ENCODE measurements around the gene CSPG4. TPM values are rescaled to one million over a fixed set of nuclear protein-coding genes. Genes with fewer than 3 reads are reported as not detected.
"Not testable (repeated sequence)": the region's sequence is repeated elsewhere in the genome, so short reads cannot be mapped to it uniquely, and the experiment has no call there.

Gene CSPG4
- total RNA-seq, 1 donor from 2014 or later, result 21.3 TPM

DNA sequence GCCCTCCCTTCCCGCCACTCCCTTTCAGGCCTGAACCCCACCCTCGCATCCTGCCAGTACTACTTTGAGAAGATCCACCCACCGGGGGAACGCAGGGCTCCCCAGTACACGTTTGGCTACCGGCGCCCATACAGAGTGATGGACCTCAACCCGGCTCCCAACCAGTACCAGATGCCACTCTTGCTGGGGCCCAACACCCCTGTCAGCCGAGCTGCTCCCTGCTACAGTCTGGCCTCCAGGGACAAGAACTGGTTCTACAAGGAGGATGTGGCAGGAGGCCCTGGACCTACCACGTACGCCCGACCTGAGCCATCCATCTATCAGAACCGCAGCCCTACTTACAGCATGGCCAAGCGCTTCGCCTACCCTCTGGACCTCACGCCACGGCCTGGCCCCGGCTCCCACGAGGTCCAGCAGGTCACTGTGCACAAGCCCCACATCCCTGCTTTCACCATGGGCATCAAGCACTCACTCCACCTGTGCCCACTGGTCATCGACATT is 14.4 kb upstream of the CSPG4 start:
- intact Hi-C loops (cut with DNase I), result loop anchor here (5.0 kb wide), 1 partner anchor 35 kb away; no protein-coding TSS in a partner anchor
- no peak for DNase-seq (ENCODE audit: low spot score)

DNA sequence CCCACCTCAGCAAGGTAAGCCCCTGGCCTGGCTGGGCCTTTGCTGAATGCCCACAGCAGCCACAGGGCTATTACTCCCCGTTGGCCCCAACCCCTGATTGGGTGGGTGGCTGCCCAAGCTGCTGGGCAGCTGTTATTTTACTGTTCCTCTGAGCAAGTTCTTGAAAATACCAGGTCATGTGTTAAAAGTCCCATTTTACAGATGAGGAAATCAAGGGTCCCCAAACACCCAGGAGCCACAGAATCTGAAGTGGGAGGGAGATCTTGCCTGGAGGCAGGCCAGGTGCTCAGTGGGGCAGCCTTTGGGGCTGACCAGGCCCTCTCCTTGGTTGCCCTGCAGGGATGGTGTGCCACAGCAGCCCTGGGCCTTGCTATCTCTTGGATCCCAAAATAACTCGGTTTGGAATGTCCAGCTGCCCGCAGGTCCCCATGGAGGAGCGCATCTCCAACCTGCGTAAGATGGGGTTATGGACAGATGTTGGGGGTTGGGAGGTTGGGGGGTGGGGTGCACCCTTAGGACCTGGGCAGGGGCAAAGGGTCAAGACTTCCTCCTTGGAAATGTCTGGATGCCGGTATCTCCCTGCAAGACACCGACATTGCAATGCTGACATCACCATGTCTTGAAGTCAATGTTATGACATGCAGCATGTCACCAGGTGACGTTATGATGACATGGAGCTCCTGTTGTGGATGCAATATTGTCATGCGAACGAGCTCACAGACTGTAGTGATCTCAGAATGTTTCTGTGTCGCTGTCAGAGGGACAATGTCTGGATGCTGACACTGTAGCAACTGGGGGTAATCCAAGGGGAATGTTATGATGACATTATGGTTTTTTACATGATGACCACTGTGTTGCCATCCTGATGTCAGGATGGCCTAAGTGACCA is 13.3 kb upstream of the CSPG4 start:
- intact Hi-C loops (cut with DNase I), result loop anchor here (5.0 kb wide), 1 partner anchor 34 kb away; no protein-coding TSS in a partner anchor

GRCh38 chr15:75725006-75725718 is 12.5 kb upstream of the CSPG4 start:
- intact Hi-C loops (cut with DNase I), result loop anchor here (5.0 kb wide), 1 partner anchor 33 kb away; no protein-coding TSS in a partner anchor
- DNase-seq (ENCODE audit: low spot score), result no peak

More for the DNA sequence above, 13.3 kb upstream of the CSPG4 start:
- no peak for DNase-seq (ENCODE audit: low spot score)

DNA sequence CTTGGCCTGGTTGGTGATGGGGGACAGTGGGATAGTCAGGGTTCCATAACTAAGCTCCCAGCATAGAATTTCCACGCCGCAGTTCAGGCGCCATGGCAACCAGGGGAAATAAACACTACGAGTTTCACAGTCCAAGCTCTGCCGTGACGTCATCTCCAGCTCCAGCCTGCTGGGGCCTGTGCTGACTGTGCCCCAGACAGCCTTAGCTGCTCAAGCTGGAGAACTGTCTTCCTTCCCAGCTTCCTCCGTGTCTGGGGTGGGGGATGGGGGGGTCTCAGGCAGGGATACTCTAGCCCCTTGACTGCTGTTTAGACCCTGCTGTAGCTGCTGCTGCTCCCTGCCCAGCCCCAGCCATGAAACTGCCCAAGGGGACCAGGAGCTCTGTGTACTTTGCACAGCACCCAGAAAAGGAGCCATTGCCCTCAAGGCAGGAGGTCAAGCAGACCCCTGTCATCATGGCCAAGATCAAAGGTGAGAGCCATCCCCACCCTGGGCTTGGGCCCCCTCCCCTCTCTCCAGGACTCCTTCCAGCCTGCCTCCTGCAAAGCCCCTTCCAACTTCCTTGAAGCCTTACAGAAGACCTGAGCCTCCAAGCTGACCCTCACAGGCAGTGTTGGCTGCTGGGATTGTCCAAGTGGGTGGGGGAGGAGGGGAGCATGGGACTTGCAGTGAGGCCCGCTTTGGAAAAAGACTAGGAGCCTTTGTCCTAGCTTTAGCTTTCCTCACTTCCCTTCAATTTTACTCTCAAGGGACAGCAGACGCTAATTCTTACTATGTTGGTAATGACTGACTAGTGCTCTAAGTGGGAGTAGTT is 11.4 kb upstream of the CSPG4 start:
- peak; percentile 89 for DNase-seq (ENCODE audit: low spot score)
- intact Hi-C loops (cut with DNase I), result no loop called here

- intact Hi-C loops (cut with DNase I), result no loop called here
- no peak for DNase-seq (ENCODE audit: low spot score)
These were observed 10.7 kb upstream of the CSPG4 start for GRCh38 chr15:75723171-75723846.

GRCh38 chr15:75721923-75722870 is 9.5 kb upstream of the CSPG4 start:
- DNase-seq (ENCODE audit: low spot score), result no peak
- intact Hi-C loops (cut with DNase I), result no loop called here

- intact Hi-C loops (cut with DNase I), result no loop called here
- DNase-seq (ENCODE audit: low spot score), result no peak
These were observed 8.9 kb upstream of the CSPG4 start for GRCh38 chr15:75721480-75721922.

- DNase-seq (ENCODE audit: low spot score), result no peak
- intact Hi-C loops (cut with DNase I), result no loop called here
These were observed 8.3 kb upstream of the CSPG4 start for GRCh38 chr15:75720787-75721479.

DNA sequence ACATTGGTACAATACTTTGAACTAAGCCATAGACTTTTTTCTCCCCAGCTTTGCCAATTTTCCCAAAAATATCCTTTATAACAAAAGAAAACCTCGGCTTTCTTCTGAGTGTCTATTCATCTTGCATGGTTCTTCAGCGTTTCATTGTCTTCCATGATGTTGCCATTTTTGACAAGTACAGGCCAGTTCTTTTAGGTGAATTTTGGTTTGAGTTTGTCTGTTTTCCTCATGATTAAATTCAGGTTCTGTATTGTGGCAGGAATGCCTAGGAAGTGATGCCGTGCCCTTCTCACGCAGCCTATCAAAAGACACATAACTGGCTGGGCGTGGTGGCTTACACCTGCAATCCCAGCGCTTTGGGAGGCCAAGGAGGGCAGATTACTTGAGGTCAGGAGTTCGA is 7.6 kb upstream of the CSPG4 start:
- no peak for DNase-seq (ENCODE audit: low spot score)
- intact Hi-C loops (cut with DNase I), result no loop called here

- no peak for DNase-seq (ENCODE audit: low spot score)
- intact Hi-C loops (cut with DNase I), result no loop called here
These were observed 5.7 kb upstream of the CSPG4 start for GRCh38 chr15:75718328-75718727.

GRCh38 chr15:75717001-75717400 is 4.4 kb upstream of the CSPG4 start:
- intact Hi-C loops (cut with DNase I); DNase-seq (ENCODE audit: low spot score): not testable (repeated sequence)

DNA sequence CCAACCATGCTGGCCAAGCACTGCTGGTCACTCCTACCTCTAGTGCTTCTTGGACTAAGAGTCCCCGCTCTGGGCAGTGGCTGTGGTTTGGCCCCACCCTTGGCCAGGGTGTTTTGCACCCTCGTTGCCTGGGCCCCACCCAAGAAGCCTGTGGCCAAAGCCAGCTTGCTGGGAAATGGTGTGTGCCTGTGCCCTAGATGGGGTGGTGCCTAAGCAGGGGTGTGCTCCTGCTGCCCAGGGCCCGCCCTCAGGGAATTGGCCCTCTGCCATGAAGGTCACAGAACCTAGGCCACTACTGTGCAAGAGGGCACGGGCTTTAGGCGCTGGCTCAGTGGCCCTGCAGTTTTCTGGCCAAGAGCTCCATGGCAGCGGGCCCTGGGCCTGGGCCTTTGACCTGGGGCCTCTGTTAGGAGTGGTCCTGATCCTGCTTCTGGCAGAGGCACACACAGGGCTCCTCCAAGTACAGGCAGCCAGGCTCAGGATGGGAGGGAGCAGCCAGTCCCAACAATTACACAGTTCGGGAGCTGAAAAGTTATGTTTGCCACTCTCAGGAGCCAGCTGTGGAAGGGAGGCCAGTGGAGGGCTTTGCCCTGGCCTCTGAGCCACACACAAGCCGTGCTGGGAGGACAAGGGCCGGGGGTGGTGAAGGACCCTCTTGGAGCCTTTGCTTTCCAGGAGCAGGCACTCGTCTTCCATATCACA is 3.8 kb upstream of the CSPG4 start:
- DNase-seq (ENCODE audit: low spot score); intact Hi-C loops (cut with DNase I): not testable (repeated sequence)

DNA sequence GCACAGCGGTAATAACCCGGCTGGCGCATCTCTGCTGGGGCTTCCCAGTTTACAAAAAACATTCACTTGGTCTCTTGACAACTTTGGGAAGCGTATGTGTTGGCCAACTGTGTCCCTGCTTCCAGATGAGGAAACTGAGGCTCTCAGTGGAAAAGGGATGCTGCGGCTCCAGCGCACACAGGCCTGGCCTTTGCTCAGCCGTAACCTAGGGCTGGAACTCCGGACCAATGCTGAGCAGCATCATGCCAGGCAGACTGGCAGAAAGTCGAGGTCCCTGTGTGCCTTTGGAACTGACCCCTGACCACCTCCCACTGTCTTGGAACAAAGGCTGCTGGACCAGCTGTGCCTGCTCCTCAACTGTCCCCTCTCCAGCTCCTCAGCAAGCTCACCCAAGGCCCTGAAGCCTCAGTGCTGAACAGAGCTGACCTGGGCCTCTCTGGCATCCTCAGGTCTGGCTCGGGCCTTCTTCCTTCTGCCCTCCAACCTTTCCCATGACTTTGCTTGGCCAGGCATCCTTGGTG is 2.7 kb upstream of the CSPG4 start:
- DNase-seq (ENCODE audit: low spot score); intact Hi-C loops (cut with DNase I): not testable (repeated sequence)

- DNase-seq (ENCODE audit: low spot score), result no peak
- intact Hi-C loops (cut with DNase I), result no loop called here
These were observed 1.5 kb upstream of the CSPG4 start for GRCh38 chr15:75714195-75714594.

GRCh38 chr15:75713338-75713895 is 769 bp upstream of the CSPG4 start:
- intact Hi-C loops (cut with DNase I), result no loop called here

DNA sequence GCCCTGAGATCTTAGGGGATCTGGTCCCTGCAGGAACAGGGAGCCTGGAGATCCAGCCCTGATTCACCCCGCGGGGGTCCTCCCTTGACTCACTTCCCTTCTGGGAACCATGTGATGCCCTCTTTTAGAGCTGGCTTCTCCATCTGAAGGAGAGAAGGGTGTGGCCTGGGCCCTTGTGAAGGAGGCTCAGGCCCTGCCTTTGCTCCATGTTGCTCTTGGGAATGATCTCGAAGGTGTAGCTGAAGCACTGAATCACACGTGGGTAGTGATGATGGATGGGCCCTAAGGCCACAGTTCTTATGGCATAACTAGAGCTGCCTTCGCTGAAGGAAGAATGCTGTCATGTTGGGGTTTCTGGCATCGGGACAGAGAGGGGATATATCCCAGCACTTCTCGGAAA is 1.2 kb downstream of the CSPG4 start:
- DNase-seq (ENCODE audit: low spot score); intact Hi-C loops (cut with DNase I): not testable (repeated sequence)

More at GRCh38 chr15:75713338-75713895, 769 bp upstream of the CSPG4 start:
- no peak for DNase-seq (ENCODE audit: low spot score)
